GM12865 (cell line): ENCODE data around the gene OR4E1.

ENCODE experiments used
- DNase-seq: peaks from one replicate; pipeline ENCODE4 v3.0.0; 2010; ENCODE audit warnings: low read depth
- H3K4me3 ChIP-seq: 2 replicates; pipeline ENCODE4 v1.5.1; 2011; ENCODE audit warnings: mild to moderate bottlenecking, low read depth, low read length, control low read depth
- CTCF ChIP-seq: IDR thresholded peaks from 2 replicates; pipeline ENCODE4 v1.5.1; 2011; ENCODE audit warnings: low read length, control low read depth, low read depth, inconsistent platforms; ENCODE audit not compliant: insufficient read depth; ENCODE audit errors: missing control alignments

The OR4E1 gene

DNA sequence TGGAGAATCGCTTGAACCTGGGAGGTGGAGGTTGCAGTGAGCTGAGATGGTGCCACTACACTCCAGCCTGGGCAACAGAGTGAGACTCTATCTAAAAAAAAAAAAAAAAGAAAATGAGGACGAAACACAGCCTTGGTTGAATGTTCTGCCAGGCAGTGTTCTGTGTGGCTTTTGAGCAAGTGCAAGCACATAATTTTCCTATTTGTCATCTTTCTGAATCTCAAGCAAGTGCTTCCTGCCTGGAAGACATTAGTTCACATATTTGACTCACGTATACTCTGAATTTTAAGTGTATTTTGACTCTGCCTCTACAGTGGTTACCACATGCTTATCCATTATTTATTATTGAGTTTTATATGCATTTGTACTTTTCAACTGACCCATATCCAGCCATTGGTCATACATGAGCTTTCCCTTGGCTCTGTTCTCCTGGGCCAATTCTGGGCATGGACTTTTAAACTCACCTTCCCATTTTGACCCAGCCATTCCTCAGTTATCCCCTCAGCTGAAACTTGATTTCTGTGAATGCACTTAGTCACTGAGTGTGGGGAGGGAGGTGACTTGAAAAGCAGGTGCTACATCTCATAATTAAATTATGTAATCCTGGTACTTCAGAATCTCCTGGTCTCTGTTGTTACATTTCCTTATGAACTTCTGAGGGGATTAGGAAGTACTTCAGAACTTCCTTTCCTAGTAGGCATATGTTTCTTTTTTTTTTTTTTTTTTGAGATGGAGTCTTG is 47.0 kb downstream of the OR4E1 start:
- no peak for DNase-seq
- no peak for TF ChIP-seq CTCF
- H3K4me3 ChIP-seq, result no peak overlapping the region
